ENCODE measurements around the gene KBTBD4. TPM values are rescaled to one million over a fixed set of nuclear protein-coding genes. Genes with fewer than 3 reads are reported as not detected.

Gene KBTBD4
- total and polyA plus RNA-seq, 2 of the 13 experiments (the other 11 are each of a cell fraction or from before 2014, with no cell fraction given), result 8.5 to 12.8 TPM

GRCh38 chr11:47605921-47606320, 27.2 kb upstream of the KBTBD4 start (continued):
- TF ChIP-seq, protein P1, sequence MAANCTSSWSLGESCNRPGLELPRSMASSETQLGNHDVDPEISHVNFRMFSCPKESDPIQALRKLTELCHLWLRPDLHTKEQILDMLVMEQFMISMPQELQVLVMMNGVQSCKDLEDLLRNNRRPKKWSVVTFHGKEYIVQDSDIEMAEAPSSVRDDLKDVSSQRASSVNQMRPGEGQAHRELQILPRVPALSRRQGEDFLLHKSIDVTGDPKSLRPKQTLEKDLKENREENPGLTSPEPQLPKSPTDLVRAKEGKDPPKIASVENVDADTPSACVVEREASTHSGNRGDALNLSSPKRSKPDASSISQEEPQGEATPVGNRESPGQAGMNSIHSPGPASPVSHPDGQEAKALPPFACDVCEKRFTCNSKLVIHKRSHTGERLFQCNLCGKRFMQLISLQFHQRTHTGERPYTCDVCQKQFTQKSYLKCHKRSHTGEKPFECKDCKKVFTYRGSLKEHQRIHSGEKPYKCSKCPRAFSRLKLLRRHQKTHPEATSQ (CRISPR knock-in tag; IDR thresholded peaks at IDR 0.05; ENCODE audit: borderline replicate concordance), result no peak
- TF ChIP-seq TCF7L2 (IDR thresholded peaks at IDR 0.05; ENCODE audit: low read depth, low read length) (no peak), ZNF263 (CRISPR knock-in tag; IDR thresholded peaks at IDR 0.05) (no peak), ZNF550 (CRISPR knock-in tag; IDR thresholded peaks at IDR 0.05; ENCODE audit: borderline replicate concordance) (no peak), TBX3 (IDR thresholded peaks at IDR 0.05; ENCODE audit: borderline replicate concordance) (no peak)

DNA sequence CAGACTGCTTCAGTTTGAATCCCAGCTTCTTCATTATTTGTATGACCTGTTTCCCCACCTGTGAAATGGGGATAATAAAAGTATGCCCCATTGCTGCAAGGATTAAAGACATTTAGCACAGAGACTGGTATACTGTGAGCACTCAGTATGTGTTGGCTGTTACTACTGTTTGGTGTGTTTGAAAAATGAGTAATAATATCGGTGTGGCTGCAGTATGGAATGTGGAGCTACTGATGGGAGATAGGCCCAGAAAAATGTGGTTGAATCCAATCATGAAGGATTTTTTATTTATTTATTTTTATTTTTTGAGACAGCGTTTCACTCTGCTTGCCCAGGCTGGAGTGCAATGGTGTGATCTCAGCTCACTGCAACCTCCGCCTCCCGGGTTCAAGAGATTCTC, 24.5 kb upstream of the KBTBD4 start:
- BruUV-seq (replicated peaks), result no TSS peak
- Histone ChIP-seq H2AFZ (ENCODE audit: low read length) (no peak overlapping the region), H3K4me2 (ENCODE audit: low read depth, low read length) (no peak overlapping the region), H3K4me1 (ENCODE audit: insufficient read depth, low read length) (peaks cover 16% of the 10 kb centered on the region), H4K20me1 (ENCODE audit: insufficient read depth, low read length) (no peaks in the 10 kb centered on the region), H3K27me3 (ENCODE audit: control insufficient read depth in 1 of 2, insufficient read depth in 2 of 2, low read length in 2 of 2) (no peaks in the 10 kb centered on the region; a peak in 1 of 5 replicates), H3K79me2 (ENCODE audit: insufficient read depth, low read length) (no peaks in the 10 kb centered on the region), H3K9ac (ENCODE audit: insufficient read depth, low read depth, low read length) (no peak overlapping the region), H3K9me3 (ENCODE audit: low read length) (no peaks in the 10 kb centered on the region), H3K4me3 (replicated peaks in 1 of 3; ENCODE audit: insufficient read depth in 1 of 3, low read depth in 2 of 3, low read length in 3 of 3) (no peak overlapping the region), H3K27ac (ENCODE audit: extremely low read length, insufficient read depth, low read length) (no peak overlapping the region), H3K36me3 (replicated peaks in 1 of 2; ENCODE audit: control insufficient read depth in 1 of 2, insufficient read depth in 2 of 2, low read length in 2 of 2) (no peaks in the 10 kb centered on the region)
- ATAC-seq (no peak), DNase-seq (ENCODE audit: low spot score) (no peak), FAIRE-seq (no peak)
- 91% methylated on average over 4 of the region's 4 CpGs for WGBS (ENCODE audit: low lambda C conversion rate)
- no peak for TF ChIP-seq GATA4 (IDR thresholded peaks at IDR 0.05; ENCODE audit: borderline replicate concordance, low read depth)
- TF ChIP-seq KDM1A (CRISPR knock-in tag; IDR thresholded peaks at IDR 0.05), result no peak
- TF ChIP-seq CEBPB (IDR thresholded peaks at IDR 0.05; ENCODE audit: borderline replicate concordance, low read depth, low read length), result no peak
- no peak for TF ChIP-seq HOXD1 (CRISPR knock-in tag; IDR thresholded peaks at IDR 0.05)
- no peak for TF ChIP-seq ATF2 (CRISPR knock-in tag; IDR thresholded peaks at IDR 0.05)
- TF ChIP-seq CEBPG (CRISPR knock-in tag; IDR thresholded peaks at IDR 0.05), result no peak
- POLR2A ChIA-PET, result no interaction called here
- CTCF ChIA-PET (ENCODE audit: low intra/inter-chr PET ratio, low total read pairs), result no interaction called here
- intact Hi-C loops (cut with micrococcal nuclease; ENCODE audit: unreplicated experiment), result no loop called here
- in situ Hi-C loops (cut with HindIII; ENCODE audit: extremely low pct_ligation_motif_present, low pct_unique_long_range_greater_than_20kb), result no loop called here
